ENCODE data around the gene IL17C. TPM values are rescaled to one million over a fixed set of nuclear protein-coding genes. Genes with fewer than 3 reads are reported as not detected.

IL17C gene
- polyA plus RNA-seq, 2 of the 4 experiments (the other 2 are of a cell fraction), result not detected

GRCh38 chr16:88646345-88647034 is 8.1 kb downstream of the IL17C start (continued):
- TF ChIP-seq ELK1 (IDR thresholded peaks at IDR 0.05; ENCODE audit: low read depth, low read length) (no peak), FOSB (CRISPR knock-in tag; IDR thresholded peaks at IDR 0.05) (no peak), ZC3H11A (IDR thresholded peaks at IDR 0.05) (no peak), RAD21 (conservative IDR thresholded peaks at IDR 0.05 in 1 of 2, IDR thresholded peaks at IDR 0.05 in 1 of 2) (no peak), RARB (CRISPR knock-in tag; IDR thresholded peaks at IDR 0.05) (no peak), HOXB13 (CRISPR knock-in tag; IDR thresholded peaks at IDR 0.05; ENCODE audit: low read depth) (no peak), USF2 (IDR thresholded peaks at IDR 0.05) (no peak)

- no peak for FAIRE-seq
- Histone ChIP-seq H3K9me3 (no peaks in the 10 kb centered on the region), H3K4me1 (peaks cover 21% of the 10 kb centered on the region), H3K4me2 (no peak overlapping the region), H3K4me3 (no peak overlapping the region), H3K27ac (no peak overlapping the region)
- POLR2A ChIA-PET, result no interaction called here
- WGBS (ENCODE audit: missing lambda C conversion rate), result 81% methylated on average over 13 of the region's 22 CpGs
- DNase-seq (ENCODE audit: low read depth in 1 of 2, low spot score in 1 of 2), result no peak
- TF ChIP-seq NR3C1 (IDR thresholded peaks at IDR 0.05) (no peak), TP53 (CRISPR knock-in tag; IDR thresholded peaks at IDR 0.05) (no peak), KDM1A (IDR thresholded peaks at IDR 0.05; ENCODE audit: low read depth) (no peak), HOXB13 (CRISPR knock-in tag; IDR thresholded peaks at IDR 0.05; ENCODE audit: low read depth) (no peak), MAFK (IDR thresholded peaks at IDR 0.05; ENCODE audit: partially characterized antibody) (no peak), NFE2L2 (conservative IDR thresholded peaks at IDR 0.05; ENCODE audit: low read length) (no peak), SMC3 (IDR thresholded peaks at IDR 0.05) (no peak), CHD4 (IDR thresholded peaks at IDR 0.05; ENCODE audit: borderline replicate concordance) (no peak), HDAC2 (IDR thresholded peaks at IDR 0.05) (no peak), ELK1 (IDR thresholded peaks at IDR 0.05; ENCODE audit: low read depth, low read length) (no peak), HES2 (IDR thresholded peaks at IDR 0.05) (no peak), MAZ (IDR thresholded peaks at IDR 0.05; ENCODE audit: borderline replicate concordance, low read depth, low read length) (no peak)
- no peak for ATAC-seq
- CTCF ChIA-PET, result no interaction called here
Measured at GRCh38 chr16:88647178-88648070, 9.1 kb downstream of the IL17C start.

GRCh38 chr16:88649195-88649923 is 11.0 kb downstream of the IL17C start:
- Histone ChIP-seq H3K4me2 (peak overlapping the region; percentile 99), H3K4me3 (peak overlapping the region; percentile 94), H3K9me3 (no peaks in the 10 kb centered on the region), H3K4me1 (peaks cover 21% of the 10 kb centered on the region), H3K27ac (peak overlapping the region; percentile 89 to 93; a peak in 3 of 6 replicates)
- ATAC-seq (peak in 1 of 2 experiments; percentile 6; a peak in 1 of 6 replicates), FAIRE-seq (no peak), DNase-seq (ENCODE audit: low read depth in 1 of 2, low spot score in 1 of 2) (no peak)
- POLR2A ChIA-PET, result no interaction called here
- CTCF ChIA-PET, result interaction anchor here (1.0 to 2.0 kb wide), 4 partner anchors 10 to 89 kb away, joined by 3 to 7 read pairs (median 4); no protein-coding TSS in a partner anchor
- WGBS (ENCODE audit: missing lambda C conversion rate), result 66% methylated on average over 18 of the region's 20 CpGs
- no peak for TF ChIP-seq E2F6 (IDR thresholded peaks at IDR 0.05; ENCODE audit: borderline replicate concordance, low read depth)
- no peak for TF ChIP-seq EP300 (IDR thresholded peaks at IDR 0.05)
- no peak for TF ChIP-seq ZFP36 (IDR thresholded peaks at IDR 0.05; ENCODE audit: borderline replicate concordance, partially characterized antibody)
- TF ChIP-seq ZNF302 (CRISPR knock-in tag; IDR thresholded peaks at IDR 0.05), result no peak
- no peak for TF ChIP-seq NR3C1 (IDR thresholded peaks at IDR 0.05)
- no peak for TF ChIP-seq ZSCAN20 (CRISPR knock-in tag; IDR thresholded peaks at IDR 0.05)
- TF ChIP-seq KDM5A (IDR thresholded peaks at IDR 0.05), result no peak
- no peak for TF ChIP-seq SREBF2 (IDR thresholded peaks at IDR 0.05)
- no peak for TF ChIP-seq EHMT2 (IDR thresholded peaks at IDR 0.05; ENCODE audit: low read depth)
- TF ChIP-seq PBX3 (IDR thresholded peaks at IDR 0.05), result no peak
- no peak for TF ChIP-seq RCOR1 (IDR thresholded peaks at IDR 0.05; ENCODE audit: low read depth, low read length)
- TF ChIP-seq MAZ (IDR thresholded peaks at IDR 0.05; ENCODE audit: borderline replicate concordance, low read depth, low read length), result no peak
- no peak for TF ChIP-seq CEBPB (IDR thresholded peaks at IDR 0.05)

Data from A549 (cell line).